ENCODE data around the gene IFTAP. TPM values are rescaled to one million over a fixed set of nuclear protein-coding genes. Genes with fewer than 3 reads are reported as not detected.

Gene IFTAP
- total RNA-seq, 8 experiments from 2014 or later: 27.3 to 65.5 (median 54.0) TPM

- in situ Hi-C loops (cut with MboI; ENCODE audit: low pct_unique_long_range_greater_than_20kb in 2 of 9, low sequenced_read_pairs in 9 of 9, unreplicated experiment in 9 of 9): no loop called here
- Histone ChIP-seq H3K4me3 (no peak overlapping the region), H3K4me1 (replicated peaks in 1 of 2) (peaks cover 0 to 3% of the 10 kb centered on the region in 2 donors), H3K27ac (no peak overlapping the region)
- 0 to 50% (median 32%) methylated on average over 1 to 5 of the region's 5 CpGs; no CpG with 5 or more reads in 1 of the 10 experiments for WGBS, 10 experiments
- peak; percentile 89 to 99 (median 93) for ATAC-seq (replicated peaks in 6 of 8)
Measured at GRCh38 chr11:36702330-36703054, 108.2 kb downstream of the IFTAP start.

- Histone ChIP-seq H3K27ac (no peak overlapping the region), H3K4me1 (replicated peaks in 1 of 2) (no peaks in the 10 kb centered on the region), H3K4me3 (no peak overlapping the region)
- 0 to 64% (median 37%) methylated on average over 1 to 4 of the region's 4 CpGs; no CpG with 5 or more reads in 1 of the 10 experiments for WGBS, 10 experiments
- in situ Hi-C loops (cut with MboI; ENCODE audit: low pct_unique_long_range_greater_than_20kb in 2 of 9, low sequenced_read_pairs in 9 of 9, unreplicated experiment in 9 of 9): no loop called here
- peak in 2 of 8 experiments; percentile 7 to 36 for ATAC-seq (replicated peaks in 6 of 8)
Measured at GRCh38 chr11:36703055-36703404, 108.7 kb downstream of the IFTAP start.

Other genes starting within 250 kb of the IFTAP start
- gene TRAF6, start 84.2 kb upstream of the IFTAP start, total RNA-seq: 10 to 100 TPM in 3 of 8 experiments, 1 to 10 TPM in 5; 5.8 to 14.7 (median 8.9) TPM
- under 1 TPM in 7 of 8 experiments, not detected in 1; 0.16 to 0.87 (median 0.24) TPM for gene RAG1, start 26.5 kb upstream of the IFTAP start, total RNA-seq
- gene RAG2, start 3.7 kb downstream of the IFTAP start, total RNA-seq: 1 to 10 TPM in 7 of 8 experiments, not detected in 1; 1.0 to 2.3 (median 1.3) TPM